HG03558 (cell line): ENCODE measurements around the gene RGS5.

Experiments
- ATAC-seq: cut with Tn5 transposase; IDR thresholded peaks from one replicate; pipeline ENCODE4 v1.9.1; 2021; ENCODE audit warnings: moderate number of reproducible peaks; ENCODE audit not compliant: unreplicated experiment; ENCODE audit errors: extremely low read depth

Gene RGS5

DNA sequence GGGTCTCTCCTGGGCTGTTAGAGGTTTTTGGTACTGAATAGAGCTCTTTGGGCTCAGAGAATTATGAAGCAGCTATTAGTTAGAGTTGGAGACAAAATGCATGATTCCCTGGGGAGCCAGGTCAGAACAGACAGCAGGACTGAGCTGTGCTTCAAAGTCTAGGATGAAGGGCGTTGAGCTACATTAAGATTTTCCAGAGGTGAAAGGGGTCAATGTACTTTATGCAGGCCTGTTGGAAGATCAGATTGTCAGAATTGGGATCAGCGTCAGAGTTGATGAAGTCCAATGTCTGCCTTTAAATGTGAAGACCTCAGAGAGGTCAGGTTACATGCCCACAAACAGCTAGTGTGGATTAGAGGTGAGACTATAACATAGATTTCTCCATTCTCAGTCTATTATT lies 53.8 kb downstream of the RGS5 start:
- no peak for ATAC-seq

DNA sequence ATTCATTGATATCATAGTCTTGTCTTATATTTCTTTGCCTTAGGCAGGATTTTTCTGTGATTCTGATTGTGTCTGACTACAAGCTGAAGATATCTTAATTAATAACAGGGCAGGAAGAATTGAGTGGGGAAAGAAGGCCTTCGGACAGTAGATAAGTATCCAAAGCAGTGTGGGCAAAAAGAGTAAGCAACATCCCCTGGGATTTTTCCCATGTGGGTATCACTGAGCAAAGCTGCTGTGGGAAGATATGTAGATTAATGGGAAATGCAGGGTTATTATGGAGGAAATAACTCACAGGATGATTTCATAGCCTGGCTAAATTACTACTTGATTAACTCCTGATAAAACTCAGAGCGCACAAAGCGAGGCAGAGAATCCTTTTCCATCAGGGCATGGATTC lies 55.7 kb downstream of the RGS5 start:
- no peak for ATAC-seq

DNA sequence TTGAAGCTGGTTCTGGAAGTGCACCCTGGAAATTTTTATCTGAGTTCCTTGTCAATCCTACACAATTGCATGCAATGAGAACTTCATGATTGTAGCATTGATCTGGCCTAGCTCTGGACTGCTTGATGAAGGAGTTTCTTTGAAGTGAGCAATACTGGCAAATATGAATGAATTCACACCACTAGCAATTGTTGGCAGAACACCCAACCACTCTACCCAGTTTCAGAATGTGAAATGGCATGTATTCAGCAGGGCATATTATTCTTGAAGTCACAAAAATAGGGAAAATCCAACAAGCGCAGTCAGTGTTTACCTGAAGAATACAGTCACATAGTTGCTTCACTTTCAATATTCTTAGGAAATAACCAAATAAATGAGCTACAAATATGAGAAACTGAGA lies 57.3 kb downstream of the RGS5 start:
- ATAC-seq = no peak

DNA sequence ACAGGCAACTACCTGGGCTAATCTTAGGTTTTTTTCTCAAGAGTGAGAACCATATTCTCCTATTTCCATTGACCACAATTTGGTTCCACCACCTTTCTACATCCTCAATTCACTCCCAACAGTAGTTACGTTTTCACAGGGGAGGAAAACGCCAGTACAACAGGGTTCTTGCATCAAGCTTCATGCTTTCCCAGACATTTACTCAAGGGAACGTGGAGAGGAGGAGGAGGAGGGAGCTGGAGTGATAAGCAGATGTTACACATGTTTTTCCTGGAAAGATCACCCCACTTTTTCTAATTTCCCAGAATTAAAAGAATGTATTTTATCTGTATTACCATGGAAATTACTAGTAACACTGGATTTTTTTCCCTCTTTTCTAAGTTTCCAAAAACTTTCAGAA lies 58.3 kb downstream of the RGS5 start:
- ATAC-seq = no peak

DNA sequence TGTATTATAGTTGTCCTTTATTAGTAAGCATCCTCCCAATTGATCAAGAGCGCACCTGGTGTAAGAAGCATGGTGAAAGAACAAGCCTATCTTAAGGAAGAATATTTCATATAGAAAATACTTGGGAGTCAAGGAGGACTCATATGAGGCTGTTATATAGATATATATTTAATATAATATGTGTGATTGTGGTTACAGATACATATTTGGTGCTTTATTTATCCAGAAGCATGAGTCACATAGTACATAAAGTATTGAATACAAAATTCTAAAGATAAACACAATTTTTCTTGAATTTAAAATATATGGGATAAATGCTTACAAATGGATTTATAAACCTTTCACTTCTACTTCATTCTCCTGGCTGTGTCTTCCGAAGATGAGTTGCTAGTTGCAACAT lies 60.6 kb downstream of the RGS5 start:
- no peak for ATAC-seq

DNA sequence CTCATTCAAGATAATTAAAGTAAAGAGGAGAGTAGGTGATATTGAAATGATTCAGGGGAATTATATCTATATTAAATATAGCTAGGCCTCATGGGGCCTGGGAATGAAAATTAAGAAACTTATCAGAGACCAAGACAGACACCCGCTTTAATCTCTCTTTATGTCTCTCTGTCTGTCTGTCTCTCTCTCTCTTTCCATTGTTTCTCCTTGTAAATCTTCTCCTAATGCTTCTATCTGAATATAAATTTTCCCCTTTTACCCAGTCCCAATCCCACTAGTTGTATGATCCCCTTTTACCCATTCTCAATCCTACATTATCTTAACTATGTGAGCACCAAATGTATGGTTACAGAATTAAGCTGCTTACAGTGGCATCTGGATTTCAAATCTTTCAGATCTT lies 61.2 kb downstream of the RGS5 start:
- ATAC-seq = no peak

DNA sequence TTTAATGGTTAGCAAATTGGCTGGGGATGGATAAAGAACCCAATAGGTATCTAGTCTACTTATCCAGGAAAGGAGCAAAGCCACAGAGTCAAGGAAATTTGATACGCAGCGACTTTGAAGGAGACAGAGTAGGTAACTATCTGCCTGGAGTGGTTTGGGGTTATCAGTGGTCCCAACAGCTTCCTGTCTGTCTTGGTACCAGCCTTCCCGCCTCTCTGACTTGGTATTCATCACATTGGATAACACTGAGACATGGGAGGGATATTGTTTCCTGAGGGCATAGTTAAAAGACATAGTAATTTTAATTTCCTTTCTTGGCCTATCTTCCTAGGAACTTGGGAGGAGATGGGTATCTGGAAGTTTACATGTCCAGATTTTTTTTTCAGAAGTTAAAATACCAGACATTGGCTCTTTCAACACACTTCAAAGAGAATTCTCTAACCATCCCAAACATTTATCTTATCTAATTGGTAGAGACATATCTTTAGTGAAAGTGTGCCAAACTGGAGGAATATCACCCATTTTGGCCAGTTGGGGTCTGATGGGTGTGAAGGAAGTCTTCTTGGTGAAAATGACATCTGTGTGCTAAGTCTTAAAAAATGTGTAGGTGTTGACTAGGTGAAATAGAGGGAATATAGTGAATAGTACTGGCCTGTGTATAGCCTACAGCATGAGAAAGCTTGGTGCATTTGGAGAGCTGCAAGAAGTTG lies 65.0 kb downstream of the RGS5 start:
- no peak for ATAC-seq

DNA sequence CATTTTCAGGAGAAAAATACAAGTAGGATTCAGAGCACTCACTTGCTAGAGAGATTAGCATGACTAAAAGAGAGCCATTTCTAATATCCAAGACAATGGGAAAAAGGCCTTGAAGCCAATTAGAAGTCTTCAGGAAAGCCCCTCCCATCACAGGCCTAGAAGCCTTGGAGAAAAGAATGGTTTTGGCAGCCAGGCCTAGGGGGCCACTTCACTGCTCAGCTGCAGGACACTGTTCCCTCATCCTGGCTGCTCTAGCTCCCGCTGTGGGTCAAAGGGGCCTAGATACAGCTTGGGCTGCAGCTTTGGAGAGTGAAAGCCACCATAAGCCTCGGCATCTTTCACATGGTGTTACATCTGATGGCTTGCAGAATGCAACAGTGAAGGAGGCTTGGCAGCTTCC lies 70.7 kb downstream of the RGS5 start:
- no peak for ATAC-seq

DNA sequence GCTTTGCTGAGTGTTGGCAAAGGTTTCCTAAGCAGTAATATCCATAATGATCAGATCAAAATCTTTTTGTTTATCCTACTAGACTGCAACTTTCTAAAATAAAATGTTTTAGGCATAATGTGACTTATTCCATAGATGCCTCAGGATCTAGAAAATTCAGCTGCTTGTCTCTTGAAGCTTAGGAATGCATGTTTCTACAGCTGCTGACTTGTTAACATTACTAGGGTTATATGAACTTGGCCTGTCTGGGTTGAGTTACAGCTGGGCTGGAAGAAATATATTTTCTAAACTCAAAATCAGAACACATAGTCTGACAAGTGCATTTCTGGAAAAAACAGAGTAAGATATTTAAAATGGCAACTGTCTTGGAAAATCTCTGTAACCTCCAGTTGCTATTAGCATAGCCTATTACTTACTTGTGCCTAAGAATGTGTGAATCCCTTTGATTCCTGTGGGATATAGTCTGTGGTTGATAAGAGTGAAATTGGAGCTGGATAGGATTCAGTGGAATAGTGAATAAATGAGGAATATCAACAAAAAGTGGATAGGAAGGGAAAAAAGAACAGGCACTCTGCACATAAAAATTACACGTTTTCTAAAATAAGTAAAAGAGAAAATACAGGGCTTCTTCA lies 72.4 kb downstream of the RGS5 start:
- ATAC-seq = no peak

DNA sequence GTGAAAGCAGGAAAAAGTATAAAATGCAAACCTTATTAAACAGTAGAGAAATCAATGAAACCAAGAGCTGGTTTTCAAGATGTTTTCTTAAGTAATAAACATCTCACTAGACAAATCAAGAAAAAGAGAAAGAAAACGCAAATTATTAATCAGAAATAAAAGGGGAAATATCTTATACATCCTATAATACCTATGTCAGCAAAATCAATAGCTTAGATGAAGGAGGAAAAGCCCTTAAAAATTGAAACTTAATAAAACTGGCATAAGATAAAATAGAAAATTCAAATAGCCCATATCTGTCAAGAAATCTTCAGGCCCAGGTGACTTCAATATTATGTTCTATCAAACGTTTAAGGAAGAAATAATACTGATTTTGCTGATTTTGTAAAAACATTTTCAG lies 74.4 kb downstream of the RGS5 start:
- no peak for ATAC-seq

DNA sequence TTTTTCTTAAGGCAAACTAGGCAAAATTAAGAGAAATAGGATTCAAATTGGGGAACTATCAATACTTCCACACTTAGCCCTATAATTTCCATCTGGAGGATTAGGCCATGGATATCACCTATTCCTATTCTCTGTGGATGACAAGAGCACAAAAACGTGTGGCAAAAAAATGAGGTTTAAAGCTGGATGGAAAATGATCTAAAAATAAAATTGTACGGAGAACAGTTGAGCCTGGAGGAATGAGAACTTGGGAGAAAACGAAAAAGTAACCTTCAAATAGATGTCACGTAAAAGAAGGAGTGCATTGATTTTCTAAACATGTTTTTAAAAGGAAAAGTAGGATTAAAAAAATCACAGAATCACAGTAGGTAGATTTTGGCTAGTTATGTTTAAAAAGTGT lies 77.9 kb downstream of the RGS5 start:
- no peak for ATAC-seq

DNA sequence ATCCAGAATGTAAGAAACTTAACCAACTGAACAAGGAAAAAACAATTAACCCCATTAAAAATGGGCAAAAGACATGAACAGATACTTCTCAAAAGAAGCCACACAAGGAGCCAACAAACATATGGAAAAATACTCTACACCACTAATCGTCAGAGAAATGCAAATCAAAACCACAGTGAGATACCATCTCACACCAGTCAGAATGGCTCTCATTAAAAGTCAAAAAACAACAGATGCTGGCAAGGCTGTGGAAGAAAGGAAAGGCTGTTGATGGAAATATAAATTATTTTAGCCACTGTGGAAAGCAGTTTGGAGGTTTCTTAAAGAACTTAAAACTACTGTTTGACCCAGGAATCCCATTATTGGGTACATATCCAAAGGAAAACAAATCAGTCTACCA lies 82.3 kb downstream of the RGS5 start:
- ATAC-seq = no peak

DNA sequence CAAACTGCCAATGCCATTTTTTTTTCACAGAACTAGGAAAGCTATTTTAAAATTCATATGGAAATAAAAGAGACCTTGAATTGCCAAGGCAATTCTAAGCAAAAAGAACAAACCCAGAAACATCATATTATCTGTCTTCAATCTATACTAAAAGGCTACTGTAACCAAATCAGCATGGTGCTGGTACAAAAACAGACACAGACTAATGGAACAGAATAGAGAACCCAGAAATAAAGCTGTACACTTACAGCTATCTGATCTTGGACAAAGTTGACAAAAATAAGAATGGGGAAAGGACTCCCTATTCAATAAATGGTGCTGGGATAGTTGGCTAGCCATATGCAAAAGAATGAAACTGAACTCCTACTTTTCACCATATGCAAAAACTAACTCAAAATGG lies 83.0 kb downstream of the RGS5 start:
- no peak for ATAC-seq

DNA sequence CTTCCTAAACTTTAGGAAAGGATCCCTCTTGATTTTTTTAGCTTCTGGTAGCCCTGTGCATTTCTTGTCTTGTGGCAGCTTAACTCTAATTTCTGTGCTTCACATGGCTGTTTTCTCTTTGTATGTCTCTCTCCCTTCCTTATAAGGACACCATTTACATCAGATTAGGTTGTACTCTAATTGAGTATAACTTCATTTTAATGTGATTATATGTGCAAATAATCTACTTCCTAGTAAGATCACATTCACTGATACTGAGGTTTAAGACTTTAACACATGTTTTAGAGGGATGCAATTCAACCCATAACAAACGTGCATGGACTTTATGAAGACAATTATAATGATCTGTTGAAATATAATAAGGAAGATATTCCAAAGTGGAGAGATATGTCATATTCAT lies 86.8 kb downstream of the RGS5 start:
- no peak for ATAC-seq

DNA sequence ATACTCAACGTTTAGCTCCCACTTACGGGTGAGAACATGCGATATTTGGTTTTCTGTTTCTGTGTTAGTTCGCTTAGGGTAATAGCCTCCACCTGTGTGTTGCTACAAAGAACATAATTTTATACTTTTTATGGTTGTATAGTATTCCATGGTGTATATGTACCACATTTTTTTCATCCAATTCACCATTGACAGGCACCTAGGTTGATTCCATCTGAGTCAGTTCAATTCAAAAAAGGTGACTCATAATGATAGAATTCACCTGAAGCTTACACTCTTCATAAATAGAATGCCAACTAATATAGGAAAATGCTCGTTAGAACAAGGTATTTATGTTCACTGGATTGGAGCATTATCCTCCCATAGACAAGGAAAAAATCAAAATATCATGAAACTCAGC lies 95.1 kb downstream of the RGS5 start:
- ATAC-seq = no peak

DNA sequence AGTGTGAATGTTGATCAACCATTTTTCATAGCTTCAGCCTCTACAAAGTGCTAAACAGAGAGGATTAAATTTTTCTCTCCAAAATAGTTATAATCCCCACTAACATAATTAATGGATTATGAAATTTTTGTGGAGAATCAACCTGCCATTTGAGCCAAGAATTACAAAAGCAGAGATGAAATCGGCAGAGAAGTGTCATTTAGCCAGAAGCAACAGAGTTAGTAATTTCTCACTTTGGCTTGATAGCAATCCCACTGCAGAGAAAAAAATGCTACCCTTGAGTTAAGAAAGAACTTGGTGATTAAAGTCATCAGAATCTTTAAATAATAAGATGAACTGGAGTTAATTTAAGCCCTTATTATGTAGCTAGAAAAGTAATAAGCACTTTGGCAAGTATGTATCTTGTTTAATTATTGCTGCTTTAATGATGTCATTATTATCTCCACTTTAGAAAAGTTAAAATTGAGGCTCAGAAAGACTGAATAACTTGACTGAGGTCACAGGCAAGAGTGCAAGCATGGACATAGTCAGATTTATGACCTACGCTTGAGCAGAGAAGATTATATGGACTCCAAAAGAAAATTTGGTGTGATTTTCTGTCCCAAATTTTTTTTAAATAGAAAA lies 96.2 kb downstream of the RGS5 start:
- no peak for ATAC-seq

DNA sequence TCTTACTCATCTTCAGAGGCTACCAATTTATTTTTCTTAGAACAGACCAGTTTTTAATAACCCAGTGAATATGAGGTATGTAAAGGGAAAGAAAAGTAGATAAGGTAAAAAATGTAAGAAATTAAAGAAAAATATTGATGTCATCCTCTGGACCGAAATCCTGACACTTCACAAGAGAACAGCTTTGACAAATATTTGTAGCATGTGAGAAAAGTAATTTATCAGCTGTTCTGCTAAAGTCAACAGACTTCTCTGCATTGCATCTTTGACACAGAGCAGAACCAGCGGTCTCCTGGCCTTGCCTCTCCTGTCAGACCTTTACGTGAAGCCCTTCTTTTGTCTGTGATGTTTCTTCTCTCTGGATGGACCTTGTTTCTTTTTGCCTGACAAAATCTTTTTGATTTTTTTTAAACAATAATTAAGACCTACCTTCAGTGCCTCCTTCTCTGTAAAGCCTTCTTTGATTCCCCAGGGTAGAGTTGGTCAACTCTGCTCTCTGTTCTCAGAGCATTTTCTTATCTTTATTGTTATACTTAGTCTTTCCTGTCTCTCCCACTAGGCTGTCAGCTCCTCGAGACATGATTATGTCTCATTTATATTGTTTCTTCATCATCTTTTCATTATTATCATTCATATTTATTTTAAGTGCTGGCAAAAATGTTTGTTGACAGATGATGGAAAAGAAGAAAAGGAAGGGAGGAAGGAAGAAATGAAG lies 98.2 kb downstream of the RGS5 start:
- ATAC-seq = no peak

DNA sequence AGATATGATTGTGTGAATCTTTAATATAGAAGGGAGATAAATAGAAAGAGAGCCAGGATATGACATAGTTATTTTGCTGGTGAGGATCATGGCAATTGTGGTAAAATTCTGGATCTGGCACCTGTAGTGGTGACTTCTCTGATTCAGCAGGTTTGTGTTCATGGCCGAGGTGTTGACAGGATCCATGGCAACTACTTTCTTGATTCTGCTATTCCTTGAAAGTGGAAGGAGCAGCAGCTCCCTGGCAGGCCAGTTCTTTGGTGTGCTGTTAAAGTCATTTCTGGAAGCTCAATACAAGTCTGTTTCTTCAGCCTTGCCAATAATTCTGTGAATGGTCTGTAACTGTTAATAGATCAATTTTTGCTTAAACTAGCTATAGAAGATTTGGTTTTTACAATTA lies 100.1 kb downstream of the RGS5 start:
- ATAC-seq = no peak

DNA sequence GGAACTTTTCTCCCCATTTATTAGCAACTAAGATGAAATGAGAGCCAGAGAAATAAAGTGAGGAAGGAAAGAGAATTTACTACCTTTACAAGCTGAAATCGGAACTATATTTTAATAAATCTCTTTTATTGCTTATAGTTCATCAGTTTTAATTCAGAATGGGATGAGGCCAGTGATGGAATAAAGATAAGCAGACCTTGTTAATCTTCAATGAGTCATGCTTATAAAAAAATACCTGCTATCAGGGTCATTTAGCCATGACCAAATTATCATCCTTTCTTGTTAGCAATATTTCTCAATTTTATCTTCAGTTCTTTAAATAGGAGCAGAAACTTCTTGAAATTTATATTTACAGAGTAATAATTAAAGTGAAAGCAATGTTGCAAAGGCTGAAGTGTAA lies 107.5 kb downstream of the RGS5 start:
- no peak for ATAC-seq

DNA sequence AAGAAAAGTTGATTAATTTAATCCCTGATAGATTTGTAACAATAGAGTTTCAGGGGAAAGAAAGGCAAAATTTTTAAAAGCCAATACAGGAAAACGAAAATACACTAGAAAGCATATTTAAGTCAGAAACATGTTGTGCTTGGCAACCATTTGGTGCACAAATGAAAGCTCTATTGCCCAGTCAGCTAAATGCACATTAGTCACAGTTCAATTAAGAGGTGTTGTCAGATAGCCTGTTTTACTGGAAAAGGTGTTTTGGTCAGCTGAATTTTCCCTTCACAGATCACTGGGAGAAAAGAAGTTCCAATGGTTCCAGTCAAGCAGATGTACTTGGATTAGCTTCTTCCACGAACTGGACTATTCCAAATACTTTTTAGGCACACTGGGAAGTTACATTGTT lies 108.1 kb downstream of the RGS5 start:
- no peak for ATAC-seq

DNA sequence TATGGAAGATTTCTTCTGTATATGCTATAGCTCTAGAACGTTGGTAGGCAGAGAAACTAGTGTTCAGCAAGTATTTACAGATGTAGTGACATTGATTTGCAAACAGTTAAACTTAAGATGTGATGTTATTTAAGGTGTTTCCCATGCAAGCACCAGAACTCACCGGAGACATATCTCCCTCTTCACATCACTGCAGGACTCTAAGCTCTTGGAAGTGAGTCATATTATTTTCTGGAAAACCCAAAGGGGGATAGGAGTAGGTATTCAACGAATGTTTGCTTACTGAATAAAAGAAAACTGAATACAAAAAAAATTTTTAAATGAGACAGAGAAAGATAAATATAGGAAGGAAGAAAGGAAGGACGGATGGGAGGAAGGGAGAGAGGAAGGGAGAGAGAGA lies 108.5 kb downstream of the RGS5 start:
- ATAC-seq = no peak
